Left colon (tissue), 2 donors: ENCODE data around the gene MBD1. TPM values are rescaled to one million over a fixed set of nuclear protein-coding genes. Genes with fewer than 3 reads are reported as not detected.
"Not testable (repeated sequence)": the region's sequence is repeated elsewhere in the genome, so short reads cannot be mapped to it uniquely, and the experiment has no call there.

ENCODE experiments used
- ATAC-seq: fragments of 200-7000 bp; cut with Tn5 transposase; one replicate; pipeline ENCODE4 v1.9.1; 2020; ENCODE audit warnings: mild to moderate bottlenecking, moderate library complexity
- DNase-seq, 2 donors: peaks; one replicate each; pipeline ENCODE4 v3.0.0-alpha.2; 2020
- intact Hi-C, 2 donors: fragments of 100-400 bp; cut with DNase I in 1 of 2; cut with micrococcal nuclease in 1 of 2; formaldehyde crosslinking; loops; one replicate each; pipeline versions ENCODE4 v1.11.2 to v1.14.0; 2022; cut with DNase I, micrococcal nuclease
- total RNA-seq, 2 donors: library from RNA; stranded (reverse); fragmentation: NEBNext Ultra II Directional; extraction: Animal tissue kit (Norgen Biotek cat#: 25700); gene quantifications; one replicate each; pipeline ENCODE4 v1.2.1, GENCODE V29; 2021
- donor health status: DM: no; HTN: no; CAD: no.
- donor health status: DM: yes; HTN: yes; CAD: no.

Gene MBD1
- total RNA-seq, 2 donors from 2014 or later: 66.4 to 68.0 TPM

GRCh38 chr18:50298443-50299284 is 17.3 kb upstream of the MBD1 start:
- intact Hi-C loops: no loop called here
- ATAC-seq: peak; percentile 16

GRCh38 chr18:50297621-50298442 is 16.5 kb upstream of the MBD1 start:
- intact Hi-C loops: no loop called here
- ATAC-seq (peak; percentile 98), DNase-seq (peak; percentile 79 to 88)

More at GRCh38 chr18:50298443-50299284, 17.3 kb upstream of the MBD1 start:
- no peak for DNase-seq

- no peak for DNase-seq
Observed at GRCh38 chr18:50293039-50293438, 11.7 kb upstream of the MBD1 start.

GRCh38 chr18:50289108-50289443 is 7.8 kb upstream of the MBD1 start:
- no peak for DNase-seq
- no peak for ATAC-seq
- intact Hi-C loops: no loop called here

More at GRCh38 chr18:50293039-50293438, 11.7 kb upstream of the MBD1 start:
- no peak for ATAC-seq
- intact Hi-C loops: no loop called here

- intact Hi-C loops, ATAC-seq: not testable (repeated sequence)
- DNase-seq: peak in 1 of 2 donors; percentile 24
Observed at GRCh38 chr18:50288348-50289107, 7.2 kb upstream of the MBD1 start.

GRCh38 chr18:50287441-50288347 is 6.4 kb upstream of the MBD1 start, which contains the start of gene CXXC1:
Gene CXXC1 (minus strand): TSS chr18:50287692. CDS start chr18:50287589, 103 bp downstream.
- intact Hi-C loops: no loop called here
- ATAC-seq: peak; percentile 91
- peak; percentile 98 to 99 for DNase-seq

GRCh38 chr18:50287028-50287440 is 5.7 kb upstream of the MBD1 start:
- peak; percentile 6 for ATAC-seq

GRCh38 chr18:50286391-50287027 is 5.2 kb upstream of the MBD1 start:
- intact Hi-C loops: no loop called here
- DNase-seq: peak; percentile 72 to 79
- peak; percentile 22 for ATAC-seq

More at GRCh38 chr18:50287028-50287440, 5.7 kb upstream of the MBD1 start:
- peak in 1 of 2 donors; percentile 46 for DNase-seq
- intact Hi-C loops: no loop called here

GRCh38 chr18:50285631-50286321 is 4.5 kb upstream of the MBD1 start:
- intact Hi-C loops: no loop called here
- DNase-seq (no peak), ATAC-seq (no peak)

- intact Hi-C loops: no loop called here
- no peak for DNase-seq
- no peak for ATAC-seq
Observed at GRCh38 chr18:50285071-50285470, 3.7 kb upstream of the MBD1 start.

GRCh38 chr18:50284255-50284885 is 3.0 kb upstream of the MBD1 start:
- DNase-seq (no peak), ATAC-seq (no peak)
- intact Hi-C loops: no loop called here

- DNase-seq (no peak), ATAC-seq (no peak)
- intact Hi-C loops: no loop called here
Observed at GRCh38 chr18:50283469-50284209, 2.3 kb upstream of the MBD1 start.

- no peak for ATAC-seq
- peak in 1 of 2 donors; percentile 36 for DNase-seq
- intact Hi-C loops: no loop called here
Observed at GRCh38 chr18:50282521-50283335, 1.4 kb upstream of the MBD1 start.

- intact Hi-C loops: no loop called here
- peak in 1 of 2 donors; percentile 31 for DNase-seq
- ATAC-seq: no peak
Observed at GRCh38 chr18:50281972-50282520, 723 bp upstream of the MBD1 start.
